SK-N-SH (cell line): ENCODE data around the gene OVOL1. TPM values are rescaled to one million over a fixed set of nuclear protein-coding genes. Genes with fewer than 3 reads are reported as not detected.

Source experiments
- CTCF ChIA-PET: fragments of 300-600, 350-600 bp; formaldehyde crosslinking; extraction: SDS; loops from one replicate; lab custom pipeline; 2021; lab: Yijun Ruan, JAX
- POLR2A ChIA-PET: fragments of 350-600 bp; sonication (Branson Sonifier 250); formaldehyde crosslinking; extraction: SDS; loops from one replicate; lab custom pipeline; 2020; ENCODE audit warnings: antibody characterized with exemption, inconsistent platforms; lab: Yijun Ruan, JAX
- DNase-seq: peaks from one replicate; pipeline ENCODE4 v3.0.0; 2012
- H2AFZ ChIP-seq: fragments of 200-600 bp; sonication (generic); 2 replicates; pipeline ENCODE4 v1.8.1; 2016; ENCODE audit warnings: antibody characterized with exemption, mild to moderate bottlenecking, low read depth
- H3F3A ChIP-seq: fragments of 200-600 bp; sonication (generic); replicated peaks from 2 replicates; pipeline ENCODE3; 2016; ENCODE audit warnings: antibody characterized with exemption, mild to moderate bottlenecking; ENCODE audit not compliant: insufficient read depth
- H3K27ac ChIP-seq, 2 experiments: fragments of 200-500 bp in 1 of 2; fragments of 200-600 bp in 1 of 2; sonication (Bioruptor generic) in 1 of 2; sonication (generic), shearing (Covaris generic) in 1 of 2; 2 replicates each; pipeline versions ENCODE4 v1.5.1 to v1.6.1; 2014 to 2016; ENCODE audit warnings: low read depth in 2 of 2, inconsistent platforms in 1 of 2, low read length in 1 of 2, mild to moderate bottlenecking in 1 of 2, mixed read lengths in 1 of 2
- H3K27me3 ChIP-seq: fragments of 200-600 bp; sonication (generic), shearing (Covaris generic); 2 replicates; pipeline ENCODE4 v1.6.1; 2016; ENCODE audit warnings: mixed run types; ENCODE audit not compliant: insufficient read depth
- H3K36me3 ChIP-seq, 2 experiments: fragments of 200-500 bp in 1 of 2; fragments of 200-600 bp in 1 of 2; sonication (Bioruptor generic) in 1 of 2; sonication (generic) in 1 of 2; replicated peaks in 1 of 2; 2 replicates each; pipeline versions ENCODE3 to v1.5.1; 2014 to 2016; ENCODE audit warnings: low read length in 1 of 2, mild to moderate bottlenecking in 1 of 2; ENCODE audit not compliant: insufficient read depth in 2 of 2, control insufficient read depth in 1 of 2
- H3K4me1 ChIP-seq, 2 experiments: fragments of 200-500 bp in 1 of 2; fragments of 200-600 bp in 1 of 2; sonication (Bioruptor generic) in 1 of 2; sonication (generic), shearing (Covaris generic) in 1 of 2; 2 replicates each; pipeline versions ENCODE4 v1.5.1 to v1.6.1; 2014 to 2016; ENCODE audit warnings: low read depth in 1 of 2, low read length in 1 of 2, mixed run types in 1 of 2; ENCODE audit not compliant: insufficient read depth in 2 of 2, control insufficient read depth in 1 of 2
- H3K4me2 ChIP-seq: fragments of 200-600 bp; sonication (generic), shearing (Covaris generic); 2 replicates; pipeline ENCODE4 v1.6.1; 2017; ENCODE audit warnings: mixed run types
- H3K4me3 ChIP-seq, 2 experiments: fragments of 200-500 bp in 1 of 2; fragments of 200-600 bp in 1 of 2; sonication (Bioruptor generic) in 1 of 2; sonication (generic), shearing (Covaris generic) in 1 of 2; 2 replicates each; pipeline versions ENCODE4 v1.5.1 to v1.8.1; 2014 to 2016; ENCODE audit warnings: low read depth in 2 of 2, inconsistent platforms in 1 of 2, low read length in 1 of 2, mild to moderate bottlenecking in 1 of 2, mixed read lengths in 1 of 2, moderate library complexity in 1 of 2
- H3K79me2 ChIP-seq: fragments of 200-600 bp; sonication (generic); 2 replicates; pipeline ENCODE4 v1.8.1; 2017; ENCODE audit warnings: mild to moderate bottlenecking; ENCODE audit not compliant: insufficient read depth
- H3K9ac ChIP-seq: fragments of 200-600 bp; sonication (generic); 2 replicates; pipeline ENCODE4 v1.6.1; 2017; ENCODE audit warnings: mixed run types
- H3K9me2 ChIP-seq: fragments of 200-600 bp; sonication (generic); 2 replicates; pipeline ENCODE4 v1.6.1; 2017; ENCODE audit warnings: mixed run types
- H3K9me3 ChIP-seq: fragments of 200-600 bp; sonication (generic); 2 replicates; pipeline ENCODE4 v1.6.1; 2017; ENCODE audit warnings: mixed run types, mild to moderate bottlenecking, moderate library complexity
- H4K20me1 ChIP-seq: fragments of 200-600 bp; sonication (generic); 2 replicates; pipeline ENCODE4 v1.6.1; 2017; ENCODE audit warnings: mild to moderate bottlenecking, mixed run types; ENCODE audit not compliant: insufficient read depth
- ELF1 ChIP-seq: IDR thresholded peaks from 2 replicates; pipeline ENCODE4 v1.4.0; 2012
- FOXJ3 ChIP-seq: sonication (generic); formaldehyde crosslinking; IDR thresholded peaks from 2 replicates; pipeline ENCODE4 v1.5.1; 2020; ENCODE audit warnings: mild to moderate bottlenecking, missing genetic modification reagents
- FOXM1 ChIP-seq: IDR thresholded peaks from 2 replicates; pipeline ENCODE4 v1.4.0; 2012; ENCODE audit warnings: low read depth, mild to moderate bottlenecking
- GABPA ChIP-seq: IDR thresholded peaks from 2 replicates; pipeline ENCODE4 v1.4.0; 2012; ENCODE audit warnings: low read depth, mild to moderate bottlenecking
- IRF3 ChIP-seq: fragments of 150-350 bp; IDR thresholded peaks from 2 replicates; pipeline ENCODE4 v1.6.1; 2016; ENCODE audit warnings: mild to moderate bottlenecking, low read depth, low read length
- JUND ChIP-seq: IDR thresholded peaks from 2 replicates; pipeline ENCODE4 v1.4.0; 2012
- MAX ChIP-seq: IDR thresholded peaks from 2 replicates; pipeline ENCODE4 v1.4.0; 2012; ENCODE audit warnings: low read depth
- MEF2A ChIP-seq: IDR thresholded peaks from 2 replicates; pipeline ENCODE4 v1.4.0; 2012; ENCODE audit warnings: low read depth, borderline replicate concordance
- NFIC ChIP-seq: IDR thresholded peaks from 2 replicates; pipeline ENCODE4 v1.4.0; 2012; ENCODE audit warnings: borderline replicate concordance
- PBX3 ChIP-seq: IDR thresholded peaks from 2 replicates; pipeline ENCODE4; 2012
- RAD21 ChIP-seq: IDR thresholded peaks from 2 replicates; pipeline ENCODE4 v1.6.1; 2012; ENCODE audit warnings: mild to moderate bottlenecking, low read length
- RCOR1 ChIP-seq: fragments of 150-350 bp; IDR thresholded peaks from 2 replicates; pipeline ENCODE4 v1.6.1; 2017; ENCODE audit warnings: antibody characterized with exemption, low read length
- RFX5 ChIP-seq: IDR thresholded peaks from 2 replicates; pipeline ENCODE4 v1.6.1; 2012; ENCODE audit warnings: mild to moderate bottlenecking, improper control_type of control experiment, low read length
- RXRA ChIP-seq: IDR thresholded peaks from 2 replicates; pipeline ENCODE4 v1.4.0; 2012; ENCODE audit warnings: low read depth, mild to moderate bottlenecking, borderline replicate concordance
- SIN3A ChIP-seq: IDR thresholded peaks from 2 replicates; pipeline ENCODE4 v1.6.1; 2012; ENCODE audit warnings: low read depth, mild to moderate bottlenecking, low read length, moderate library complexity, borderline replicate concordance
- SMC3 ChIP-seq: IDR thresholded peaks from 2 replicates; pipeline ENCODE4 v1.6.1; 2012; ENCODE audit warnings: low read depth, low read length, improper control_type of control experiment
- TAF1 ChIP-seq: IDR thresholded peaks from 2 replicates; pipeline ENCODE4 v1.6.1; 2012; ENCODE audit warnings: low read depth, mild to moderate bottlenecking, low read length, moderate library complexity, borderline replicate concordance
- USF1 ChIP-seq: IDR thresholded peaks from 2 replicates; pipeline ENCODE4 v1.4.0; 2012; ENCODE audit warnings: low read depth, borderline replicate concordance
- ZBTB33 ChIP-seq: IDR thresholded peaks from 2 replicates; pipeline ENCODE4 v1.4.0; 2012; ENCODE audit warnings: low read depth, borderline replicate concordance
- WGBS: methylation state at CpG from one replicate; pipeline ENCODE4 v1.1.6; 2017; ENCODE audit warnings: low lambda C conversion rate; 5-methylcytosine and 5-hydroxymethylcytosine counted together
- polyA plus RNA-seq, 3 experiments: library from polyadenylated mRNA; depleted of rRNA; stranded (reverse); fragments of >200 nt; gene quantifications; 2 replicates each; pipeline ENCODE4 v1.2.3, GENCODE V29; 2012

The OVOL1 gene
- polyA plus RNA-seq, 1 of the 3 experiments (the other 2 are of a cell fraction), result not detected

- peaks cover 6% of the 10 kb centered on the region; the same call in 1 of the 2 replicates for H4K20me1 ChIP-seq
- TF ChIP-seq NFIC (no peak), USF1 (no peak), RAD21 (no peak), TAF1 (no peak), MAX (no peak), RFX5 (no peak), SMC3 (no peak), MEF2A (no peak), RXRA (no peak), GABPA (no peak), ELF1 (no peak), FOXJ3 (no peak), RCOR1 (no peak), SIN3A (no peak)
- no peak overlapping the region for H2AFZ ChIP-seq
- H3K79me2 ChIP-seq, result peaks cover 15% of the 10 kb centered on the region; the same call in 1 of the 2 replicates
- no peaks in the 10 kb centered on the region for H3K9me2 ChIP-seq
- no peak for DNase-seq
- ChIA-PET CTCF (interaction anchor here (0.8 to 8.6 kb wide), 5 partner anchors 19 to 107 kb away, joined by 3 to 152 read pairs (median 4); no protein-coding TSS in a partner anchor), POLR2A (no interaction called here)
- WGBS, result 99% methylated on average over 8 of the region's 8 CpGs
- H3K9ac ChIP-seq, result no peak overlapping the region
- peaks cover 0 to 11% of the 10 kb centered on the region in 2 experiments; a peak in 1 of 4 replicates for H3K4me1 ChIP-seq
- H3K9me3 ChIP-seq, result no peaks in the 10 kb centered on the region
- no peaks in the 10 kb centered on the region for H3F3A ChIP-seq
- peaks cover 0 to 12% of the 10 kb centered on the region in 2 experiments for H3K36me3 ChIP-seq
- no peak overlapping the region for H3K4me2 ChIP-seq
- H3K4me3 ChIP-seq, result no peak overlapping the region
- no peaks in the 10 kb centered on the region for H3K27me3 ChIP-seq
- H3K27ac ChIP-seq, result no peak overlapping the region
Observed at GRCh38 chr11:65777241-65777640, 9.6 kb upstream of the OVOL1 start.

- no peak overlapping the region for H3K9ac ChIP-seq
- H3F3A ChIP-seq, result peaks cover 2% of the 10 kb centered on the region
- H3K27ac ChIP-seq, result no peak overlapping the region
- 91% methylated on average over 18 of the region's 23 CpGs for WGBS
- TF ChIP-seq PBX3 (no peak), JUND (no peak), SIN3A (no peak), FOXM1 (no peak), USF1 (no peak), IRF3 (no peak), ZBTB33 (no peak), RCOR1 (no peak), GABPA (no peak)
- TF ChIP-seq, all 33 proteins: peak for 0
- peaks cover 15% of the 10 kb centered on the region; the same call in 1 of the 2 replicates for H3K79me2 ChIP-seq
- ChIA-PET CTCF (interaction anchor here (0.6 to 8.6 kb wide), 7 partner anchors 7 to 107 kb away, joined by 3 to 152 read pairs (median 46); partner anchors contain the start of gene KAT5), POLR2A (no interaction called here)
- peaks cover 0 to 12% of the 10 kb centered on the region in 2 experiments for H3K36me3 ChIP-seq
- DNase-seq, result peak; percentile 16
- H4K20me1 ChIP-seq, result peaks cover 6% of the 10 kb centered on the region; the same call in 1 of the 2 replicates
- no peak overlapping the region for H3K4me3 ChIP-seq
- no peaks in the 10 kb centered on the region for H3K9me2 ChIP-seq
- peaks cover 0 to 11% of the 10 kb centered on the region in 2 experiments; a peak in 1 of 4 replicates for H3K4me1 ChIP-seq
- H3K9me3 ChIP-seq, result no peaks in the 10 kb centered on the region
- H3K27me3 ChIP-seq, result no peaks in the 10 kb centered on the region
- H2AFZ ChIP-seq, result no peak overlapping the region
- no peak overlapping the region for H3K4me2 ChIP-seq
Observed at GRCh38 chr11:65777821-65778361, 9.0 kb upstream of the OVOL1 start.
